ENCODE data around the gene FN3KRP. TPM values are rescaled to one million over a fixed set of nuclear protein-coding genes. Genes with fewer than 3 reads are reported as not detected.

FN3KRP gene
- total and polyA plus RNA-seq, 2 of the 13 experiments (the other 11 are each of a cell fraction or from before 2014, with no cell fraction given), result 22.4 to 28.2 TPM

GRCh38 chr17:82751571-82752370, 35.3 kb downstream of the FN3KRP start, which contains the start of gene TBCD (continued):
- TF ChIP-seq, protein P1, sequence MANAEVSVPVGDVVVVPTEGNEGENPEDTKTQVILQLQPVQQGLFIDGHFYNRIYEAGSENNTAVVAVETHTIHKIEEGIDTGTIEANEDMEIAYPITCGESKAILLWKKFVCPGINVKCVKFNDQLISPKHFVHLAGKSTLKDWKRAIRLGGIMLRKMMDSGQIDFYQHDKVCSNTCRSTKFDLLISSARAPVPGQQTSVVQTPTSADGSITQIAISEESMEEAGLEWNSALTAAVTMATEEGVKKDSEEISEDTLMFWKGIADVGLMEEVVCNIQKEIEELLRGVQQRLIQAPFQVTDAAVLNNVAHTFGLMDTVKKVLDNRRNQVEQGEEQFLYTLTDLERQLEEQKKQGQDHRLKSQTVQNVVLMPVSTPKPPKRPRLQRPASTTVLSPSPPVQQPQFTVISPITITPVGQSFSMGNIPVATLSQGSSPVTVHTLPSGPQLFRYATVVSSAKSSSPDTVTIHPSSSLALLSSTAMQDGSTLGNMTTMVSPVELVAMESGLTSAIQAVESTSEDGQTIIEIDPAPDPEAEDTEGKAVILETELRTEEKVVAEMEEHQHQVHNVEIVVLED (CRISPR knock-in tag; IDR thresholded peaks at IDR 0.05; ENCODE audit: borderline replicate concordance), result peak; percentile 93
- TF ChIP-seq GATA4 (IDR thresholded peaks at IDR 0.05; ENCODE audit: borderline replicate concordance, low read depth) (peak; percentile 22; the same call in 1 of the 2 replicates), SMAD9 (CRISPR knock-in tag; IDR thresholded peaks at IDR 0.05) (no peak), CREB1 (IDR thresholded peaks at IDR 0.05) (peak; percentile 74), CREB1 (CRISPR knock-in tag; IDR thresholded peaks at IDR 0.05) (no peak), ZBTB14 (CRISPR knock-in tag; IDR thresholded peaks at IDR 0.05) (peak; percentile 97), RFXANK (CRISPR knock-in tag; IDR thresholded peaks at IDR 0.05) (no peak), HMGXB4 (CRISPR knock-in tag; IDR thresholded peaks at IDR 0.05; ENCODE audit: borderline replicate concordance in 1 of 2, low read depth in 1 of 2) (peak; percentile 88 to 90), ZBTB21 (CRISPR knock-in tag; IDR thresholded peaks at IDR 0.05) (0 out of 2 replicates have a peak, but pooled peaks have one; percentile 59), RBFOX2 (IDR thresholded peaks at IDR 0.05; ENCODE audit: low read depth, low read length) (peak; percentile 86), CENPT (CRISPR knock-in tag; IDR thresholded peaks at IDR 0.05; ENCODE audit: low read depth) (0 out of 2 replicates have a peak, but pooled peaks have one; percentile 0), KDM4B (CRISPR knock-in tag; IDR thresholded peaks at IDR 0.05) (peak; percentile 17; the same call in 1 of the 2 replicates), ZBTB8A (CRISPR knock-in tag; IDR thresholded peaks at IDR 0.05; ENCODE audit: borderline replicate concordance, low read depth) (no peak), ZKSCAN5 (CRISPR knock-in tag; IDR thresholded peaks at IDR 0.05) (no peak), EP300 (IDR thresholded peaks at IDR 0.05; ENCODE audit: low read depth in 2 of 2, low read length in 2 of 2) (peak in 1 of 2 experiments; percentile 17; a peak in 1 of 4 replicates), EP300 (CRISPR knock-in tag; IDR thresholded peaks at IDR 0.05; ENCODE audit: borderline replicate concordance) (peak; percentile 63), SUZ12 (IDR thresholded peaks at IDR 0.05; ENCODE audit: low read depth, low read length) (no peak), PITX1 (CRISPR knock-in tag; IDR thresholded peaks at IDR 0.05) (peak; percentile 64; the same call in 1 of the 2 replicates), NR2F1 (CRISPR knock-in tag; IDR thresholded peaks at IDR 0.05) (peak; percentile 87 to 93), ZNF232 (CRISPR knock-in tag; IDR thresholded peaks at IDR 0.05; ENCODE audit: borderline replicate concordance) (peak; percentile 89), THAP8 (CRISPR knock-in tag; IDR thresholded peaks at IDR 0.05; ENCODE audit: borderline replicate concordance) (peak; percentile 98), DNMT3B (CRISPR knock-in tag; conservative IDR thresholded peaks at IDR 0.05) (peak; percentile 81; the same call in 1 of the 2 replicates)
- TF ChIP-seq, protein P2, sequence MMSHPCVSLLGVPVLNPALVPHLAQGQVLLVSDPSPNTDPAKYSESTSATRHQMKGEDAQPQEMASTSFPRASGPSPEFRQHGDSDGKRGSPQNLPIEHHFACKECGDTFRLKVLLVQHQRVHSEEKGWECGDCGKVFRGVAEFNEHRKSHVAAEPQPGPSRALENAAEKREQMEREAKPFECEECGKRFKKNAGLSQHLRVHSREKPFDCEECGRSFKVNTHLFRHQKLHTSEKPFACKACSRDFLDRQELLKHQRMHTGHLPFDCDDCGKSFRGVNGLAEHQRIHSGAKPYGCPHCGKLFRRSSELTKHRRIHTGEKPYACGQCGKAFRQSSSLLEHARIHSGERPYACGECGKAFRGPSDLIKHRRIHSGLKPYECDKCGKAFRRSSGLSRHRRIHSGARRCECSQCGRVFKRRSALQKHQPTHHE (CRISPR knock-in tag; IDR thresholded peaks at IDR 0.05; ENCODE audit: borderline replicate concordance), result peak; percentile 85; the same call in 1 of the 2 replicates
